GM11168 (cell line): ENCODE results near the gene GUCY2F.

Experiments used
- in situ Hi-C: fragments of 300-500 bp; cut with MboI; formaldehyde crosslinking; loops from one replicate; pipeline ENCODE4 v1.12.0; 2022; ENCODE audit warnings: low sequenced_read_pairs; ENCODE audit not compliant: unreplicated experiment

The GUCY2F gene

GRCh38 chrX:109346491-109346890 is 135.4 kb downstream of the GUCY2F start:
- in situ Hi-C loops: no loop called here

- in situ Hi-C loops: no loop called here
These were observed 136.0 kb downstream of the GUCY2F start for GRCh38 chrX:109345856-109346255.

- in situ Hi-C loops: no loop called here
These were observed 137.2 kb downstream of the GUCY2F start for GRCh38 chrX:109344678-109345077.

GRCh38 chrX:109344101-109344500 is 137.8 kb downstream of the GUCY2F start:
- in situ Hi-C loops: no loop called here

- in situ Hi-C loops: no loop called here
These were observed 138.2 kb downstream of the GUCY2F start for GRCh38 chrX:109343671-109344070.

GRCh38 chrX:109336141-109336540 is 145.7 kb downstream of the GUCY2F start:
- in situ Hi-C loops: no loop called here

GRCh38 chrX:109327251-109327650 is 154.6 kb downstream of the GUCY2F start:
- in situ Hi-C loops: no loop called here
